Measurements from ENCODE around the gene TNC. TPM values are rescaled to one million over a fixed set of nuclear protein-coding genes. Genes with fewer than 3 reads are reported as not detected.

Gene TNC
- total and polyA plus RNA-seq, 8 donors: 66.3 to 329 (median 109) TPM

DNA sequence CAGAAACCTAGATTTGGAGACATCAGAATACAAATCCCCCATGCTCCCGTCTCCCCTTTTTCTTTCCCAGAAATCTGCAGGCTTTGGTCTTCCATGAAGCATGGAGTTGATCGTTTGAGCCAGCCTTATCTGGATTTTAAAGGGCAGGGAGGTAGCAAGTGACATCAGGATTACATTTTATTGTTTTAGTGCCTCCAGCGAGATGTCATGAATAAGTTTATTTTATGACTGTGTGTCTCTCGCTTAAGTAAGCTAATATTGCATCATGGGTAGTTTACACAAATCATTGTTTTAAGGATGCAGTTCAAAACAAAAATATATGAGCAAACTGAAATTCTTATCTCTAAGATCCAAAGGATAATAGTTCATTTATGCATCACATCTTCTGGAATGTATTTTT, 136.9 kb downstream of the TNC start:
- TF ChIP-seq, protein P1, sequence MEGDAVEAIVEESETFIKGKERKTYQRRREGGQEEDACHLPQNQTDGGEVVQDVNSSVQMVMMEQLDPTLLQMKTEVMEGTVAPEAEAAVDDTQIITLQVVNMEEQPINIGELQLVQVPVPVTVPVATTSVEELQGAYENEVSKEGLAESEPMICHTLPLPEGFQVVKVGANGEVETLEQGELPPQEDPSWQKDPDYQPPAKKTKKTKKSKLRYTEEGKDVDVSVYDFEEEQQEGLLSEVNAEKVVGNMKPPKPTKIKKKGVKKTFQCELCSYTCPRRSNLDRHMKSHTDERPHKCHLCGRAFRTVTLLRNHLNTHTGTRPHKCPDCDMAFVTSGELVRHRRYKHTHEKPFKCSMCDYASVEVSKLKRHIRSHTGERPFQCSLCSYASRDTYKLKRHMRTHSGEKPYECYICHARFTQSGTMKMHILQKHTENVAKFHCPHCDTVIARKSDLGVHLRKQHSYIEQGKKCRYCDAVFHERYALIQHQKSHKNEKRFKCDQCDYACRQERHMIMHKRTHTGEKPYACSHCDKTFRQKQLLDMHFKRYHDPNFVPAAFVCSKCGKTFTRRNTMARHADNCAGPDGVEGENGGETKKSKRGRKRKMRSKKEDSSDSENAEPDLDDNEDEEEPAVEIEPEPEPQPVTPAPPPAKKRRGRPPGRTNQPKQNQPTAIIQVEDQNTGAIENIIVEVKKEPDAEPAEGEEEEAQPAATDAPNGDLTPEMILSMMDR (IDR thresholded peaks at IDR 0.05): no peak
- no peaks in the 10 kb centered on the region for H3K4me1 ChIP-seq
- no peaks in the 10 kb centered on the region for H3K27me3 ChIP-seq
- no peak for DNase-seq
- intact Hi-C loops (cut with DNase I): no loop called here
- ATAC-seq: no peak
- H3K9me3 ChIP-seq: no peaks in the 10 kb centered on the region
- no peaks in the 10 kb centered on the region for H3K36me3 ChIP-seq
- no peak overlapping the region for H3K27ac ChIP-seq
- no peak overlapping the region for H3K4me3 ChIP-seq

GRCh38 chr9:114973216-114973615, 144.7 kb downstream of the TNC start:
- Histone ChIP-seq H3K36me3 (no peaks in the 10 kb centered on the region), H3K9me3 (no peaks in the 10 kb centered on the region), H3K4me1 (peaks cover 0 to 12% of the 10 kb centered on the region in 2 donors), H3K27ac (no peak overlapping the region), H3K4me3 (no peak overlapping the region), H3K27me3 (no peaks in the 10 kb centered on the region)
- intact Hi-C loops (cut with DNase I): no loop called here
- no peak for ATAC-seq
- TF ChIP-seq, protein P1 (IDR thresholded peaks at IDR 0.05): no peak
- DNase-seq: no peak

- Histone ChIP-seq H3K27ac (no peak overlapping the region), H3K9me3 (no peaks in the 10 kb centered on the region), H3K36me3 (no peaks in the 10 kb centered on the region), H3K27me3 (no peaks in the 10 kb centered on the region), H3K4me1 (peaks cover 0 to 13% of the 10 kb centered on the region in 2 donors), H3K4me3 (no peak overlapping the region)
- DNase-seq: no peak
- intact Hi-C loops (cut with DNase I): no loop called here
- TF ChIP-seq, protein P1 (IDR thresholded peaks at IDR 0.05): no peak
- ATAC-seq: no peak
Observed at GRCh38 chr9:114972510-114973136, 145.3 kb downstream of the TNC start.

Other genes starting within 250 kb of the TNC start
- gene TNFSF8, start 187.6 kb downstream of the TNC start, total RNA-seq: 1 to 10 TPM; 2.1 to 4.8 TPM
- 10 to 100 TPM in 3 of 6 donors, 1 to 10 TPM in 3; 4.1 to 23.8 (median 10.7) TPM for gene TNFSF8, start 187.6 kb downstream of the TNC start, polyA plus RNA-seq (ENCODE audit: insufficient read length in 6 of 6)

Measured in left lung (tissue), 10 donors.